Pancreas (tissue), 10 donors: ENCODE results near the gene PPP2R2D. TPM values are rescaled to one million over a fixed set of nuclear protein-coding genes. Genes with fewer than 3 reads are reported as not detected.

Source experiments
- ATAC-seq, 4 donors: fragments of 200-7000 bp; cut with Tn5 transposase; one replicate each; pipeline versions ENCODE4 v1.8.0 to v1.9.1; 2020; ENCODE audit warnings: mild to moderate bottlenecking in 4 of 4, moderate library complexity in 4 of 4
- DNase-seq, 6 donors: peaks; one replicate each; pipeline ENCODE4 v3.0.0-alpha.2; 2020
- FAIRE-seq: peaks from 2 replicates; lab custom pipeline; 2012; peaks lifted over from hg19 to GRCh38; lab: Jason Lieb, UNC
- H3K27ac ChIP-seq, 4 donors: fragments of 200-600 bp; sonication (generic); 1 replicate in 3 of 4; 2 replicates in 1 of 4; pipeline versions ENCODE4 v1.5.0 to v1.8.0; 2020
- H3K27me3 ChIP-seq, 4 donors: fragments of 200-600 bp; one replicate each; pipeline ENCODE4 v1.8.0; 2021
- H3K36me3 ChIP-seq, 3 donors: fragments of 200-600 bp; sonication (generic) in 1 of 3; one replicate each; pipeline versions ENCODE4 v1.5.0 to v1.8.0; 2020 to 2021
- H3K4me1 ChIP-seq, 3 donors: fragments of 200-600 bp; one replicate each; pipeline ENCODE4 v1.8.0; 2021
- H3K4me3 ChIP-seq, 4 donors: fragments of 200-600 bp; sonication (generic) in 2 of 4; one replicate each; pipeline versions ENCODE4 v1.5.0 to v1.8.0; 2020 to 2021
- H3K9me3 ChIP-seq, 4 donors: fragments of 200-600 bp; one replicate each; pipeline ENCODE4 v1.8.0; 2021
- WGBS, 2 donors: extraction: QIAGEN DNeasy Blood & Tissue Kit; methylation state at CpG; one replicate each; pipeline ENCODE4 v1.1.7; 2013; 5-methylcytosine and 5-hydroxymethylcytosine counted together
- intact Hi-C, 3 donors: fragments of 100-400 bp; cut with DNase I; formaldehyde crosslinking; loops; one replicate each; pipeline versions ENCODE4 v1.11.1 to v1.14.2; 2022
- polyA plus RNA-seq, 2 donors: library from polyadenylated mRNA; stranded (reverse); fragments of 200-250 nt; gene quantifications; one replicate each; pipeline ENCODE4 v1.2.3, GENCODE V29; 2013
- total RNA-seq, 6 donors: library from RNA; stranded (reverse); fragmentation: NEBNext Ultra II Directional in 4 of 6; extraction: Animal tissue kit (Norgen Biotek cat#: 25700) in 4 of 6; gene quantifications; one replicate each; pipeline versions ENCODE4 v1.2.1 to v1.2.4, GENCODE V29; 2021 to 2023
- TF ChIP-seq, protein P1 (sequence below), 4 donors: fragments of 200-600 bp; sonication (generic) in 3 of 4; IDR thresholded peaks; one replicate each; pipeline versions ENCODE4 v1.5.0 to v1.8.0; 2021; ENCODE audit warnings: antibody characterized with exemption in 4 of 4
- donor health status: healthy with polysubstance abuse.
- donor health status: DM: no; HTN: no; CAD: no; lungs with moderate emphysema.
- donor health status: DM: no; HTN: no; CAD: no.
- donor health status: control.
- donor health status: control.
- donor health status: Bipolar disorder and iron deficiency.
- donor health status: DM: yes; HTN: yes; CAD: no.
- donor health status: DM: no; HTN: no; CAD: no.
- donor health status: DM: no; HTN: no; CAD: no.
- donor health status: DM: yes; HTN: yes; CAD: no.

The PPP2R2D gene
- total and polyA plus RNA-seq, 8 donors, result 25.5 to 87.7 (median 35.3) TPM

DNA sequence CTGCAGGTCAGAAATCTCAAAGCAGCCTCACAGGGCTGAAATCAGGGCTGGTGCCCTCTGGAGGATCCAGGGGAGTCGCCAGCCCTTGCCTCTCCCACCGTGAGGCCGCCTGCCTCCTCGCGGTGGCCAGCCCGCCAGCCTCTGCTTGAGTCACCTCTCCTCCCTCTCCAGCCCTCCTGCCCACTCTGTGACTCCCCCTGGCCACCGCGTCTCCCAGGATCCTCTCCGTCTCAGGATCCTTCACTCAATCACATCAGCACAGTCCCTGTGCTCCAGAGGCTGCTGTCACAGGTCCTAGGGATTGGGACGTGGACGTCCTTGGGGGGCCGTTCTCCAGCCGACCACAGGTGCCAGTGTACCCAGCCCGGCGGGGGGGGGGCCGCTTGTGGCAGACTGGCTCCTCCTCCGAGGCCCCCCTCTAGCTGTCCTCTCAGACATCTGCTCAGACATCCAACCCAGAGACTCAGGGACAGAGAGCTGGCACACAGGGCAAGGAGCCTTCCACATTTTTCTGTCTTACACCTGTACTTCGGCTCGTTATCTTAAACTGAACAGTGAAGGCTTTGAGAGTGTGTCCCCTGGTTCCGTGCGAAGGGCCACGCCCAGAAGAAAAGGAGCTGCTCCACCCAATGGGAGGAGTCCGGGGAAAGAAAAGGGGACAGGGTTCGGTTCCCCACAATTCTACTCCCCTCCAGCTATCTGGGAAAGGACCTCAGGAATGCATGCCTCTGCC, 9.4 kb upstream of the PPP2R2D start:
- peak overlapping the region in 1 of 4 donors; percentile 9 for H3K4me3 ChIP-seq
- H3K27me3 ChIP-seq, result no peaks in the 10 kb centered on the region
- no peaks in the 10 kb centered on the region for H3K36me3 ChIP-seq
- H3K9me3 ChIP-seq, result no peaks in the 10 kb centered on the region
- TF ChIP-seq, protein P1, sequence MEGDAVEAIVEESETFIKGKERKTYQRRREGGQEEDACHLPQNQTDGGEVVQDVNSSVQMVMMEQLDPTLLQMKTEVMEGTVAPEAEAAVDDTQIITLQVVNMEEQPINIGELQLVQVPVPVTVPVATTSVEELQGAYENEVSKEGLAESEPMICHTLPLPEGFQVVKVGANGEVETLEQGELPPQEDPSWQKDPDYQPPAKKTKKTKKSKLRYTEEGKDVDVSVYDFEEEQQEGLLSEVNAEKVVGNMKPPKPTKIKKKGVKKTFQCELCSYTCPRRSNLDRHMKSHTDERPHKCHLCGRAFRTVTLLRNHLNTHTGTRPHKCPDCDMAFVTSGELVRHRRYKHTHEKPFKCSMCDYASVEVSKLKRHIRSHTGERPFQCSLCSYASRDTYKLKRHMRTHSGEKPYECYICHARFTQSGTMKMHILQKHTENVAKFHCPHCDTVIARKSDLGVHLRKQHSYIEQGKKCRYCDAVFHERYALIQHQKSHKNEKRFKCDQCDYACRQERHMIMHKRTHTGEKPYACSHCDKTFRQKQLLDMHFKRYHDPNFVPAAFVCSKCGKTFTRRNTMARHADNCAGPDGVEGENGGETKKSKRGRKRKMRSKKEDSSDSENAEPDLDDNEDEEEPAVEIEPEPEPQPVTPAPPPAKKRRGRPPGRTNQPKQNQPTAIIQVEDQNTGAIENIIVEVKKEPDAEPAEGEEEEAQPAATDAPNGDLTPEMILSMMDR (IDR thresholded peaks at IDR 0.05), result no peak
- WGBS, 2 donors, result 23 to 32% methylated on average over 24 of the region's 24 CpGs
- FAIRE-seq (no peak), ATAC-seq (peak; percentile 44 to 91 (median 80)), DNase-seq (peak in 1 of 6 donors; percentile 73)
- no peaks in the 10 kb centered on the region for H3K4me1 ChIP-seq
- intact Hi-C loops, result loop anchor here in 1 of 3 donors (5.0 kb wide), 1 partner anchor 131 kb away; no protein-coding TSS in a partner anchor
- H3K27ac ChIP-seq, result no peak overlapping the region

DNA sequence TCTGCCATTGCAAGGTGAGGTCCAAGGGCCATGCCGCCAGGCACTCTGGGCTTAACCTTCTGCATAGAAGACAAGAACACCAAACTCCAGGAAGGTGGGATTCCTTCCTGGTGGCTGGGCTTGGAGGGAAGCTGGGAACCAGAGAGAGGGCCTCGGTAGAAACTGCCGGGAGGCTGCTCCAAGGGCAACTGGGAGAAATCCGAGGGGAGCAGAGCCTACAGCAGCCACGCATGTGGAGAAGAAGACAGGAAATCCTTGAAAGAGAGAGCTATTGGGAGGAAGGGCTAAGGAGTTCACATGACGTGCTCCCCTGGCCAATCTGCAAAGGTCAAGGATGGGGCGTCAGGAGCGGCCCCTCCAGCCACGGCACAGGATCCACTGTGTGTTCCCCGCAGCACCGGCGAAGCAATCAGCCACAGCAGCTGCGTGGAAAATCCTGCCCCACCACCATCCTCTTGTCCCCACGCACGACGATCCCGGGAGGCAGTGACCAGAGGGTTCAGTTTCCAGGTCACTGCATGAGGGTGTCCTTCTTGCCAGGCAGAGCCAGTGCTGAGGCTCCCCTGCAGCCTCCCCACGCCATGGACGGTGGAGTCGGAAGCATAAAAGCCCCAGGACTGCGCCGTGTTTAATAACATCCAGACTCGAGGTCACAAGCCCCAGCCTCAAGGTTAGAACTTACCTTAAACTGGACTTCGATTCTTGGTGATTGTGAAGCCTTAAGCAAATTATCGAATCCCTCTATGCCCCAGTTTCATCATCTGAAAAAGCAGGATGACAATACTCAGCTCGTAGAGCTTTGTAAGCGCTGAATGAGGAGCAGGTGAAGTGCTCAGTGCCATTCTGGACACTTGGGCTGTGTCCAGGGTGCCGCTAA, 8.6 kb upstream of the PPP2R2D start:
- H3K27ac ChIP-seq, result no peak overlapping the region
- no peaks in the 10 kb centered on the region for H3K27me3 ChIP-seq
- TF ChIP-seq, protein P1 (IDR thresholded peaks at IDR 0.05), result no peak
- no peak for FAIRE-seq
- no peak for ATAC-seq
- no peaks in the 10 kb centered on the region for H3K36me3 ChIP-seq
- WGBS, 2 donors, result 71 to 73% methylated on average over 28 of the region's 28 CpGs
- no peak overlapping the region for H3K4me3 ChIP-seq
- no peak for DNase-seq
- no peaks in the 10 kb centered on the region for H3K4me1 ChIP-seq
- intact Hi-C loops, result loop anchor here in 1 of 3 donors (5.0 kb wide), 1 partner anchor 130 kb away; no protein-coding TSS in a partner anchor
- H3K9me3 ChIP-seq, result no peaks in the 10 kb centered on the region

DNA sequence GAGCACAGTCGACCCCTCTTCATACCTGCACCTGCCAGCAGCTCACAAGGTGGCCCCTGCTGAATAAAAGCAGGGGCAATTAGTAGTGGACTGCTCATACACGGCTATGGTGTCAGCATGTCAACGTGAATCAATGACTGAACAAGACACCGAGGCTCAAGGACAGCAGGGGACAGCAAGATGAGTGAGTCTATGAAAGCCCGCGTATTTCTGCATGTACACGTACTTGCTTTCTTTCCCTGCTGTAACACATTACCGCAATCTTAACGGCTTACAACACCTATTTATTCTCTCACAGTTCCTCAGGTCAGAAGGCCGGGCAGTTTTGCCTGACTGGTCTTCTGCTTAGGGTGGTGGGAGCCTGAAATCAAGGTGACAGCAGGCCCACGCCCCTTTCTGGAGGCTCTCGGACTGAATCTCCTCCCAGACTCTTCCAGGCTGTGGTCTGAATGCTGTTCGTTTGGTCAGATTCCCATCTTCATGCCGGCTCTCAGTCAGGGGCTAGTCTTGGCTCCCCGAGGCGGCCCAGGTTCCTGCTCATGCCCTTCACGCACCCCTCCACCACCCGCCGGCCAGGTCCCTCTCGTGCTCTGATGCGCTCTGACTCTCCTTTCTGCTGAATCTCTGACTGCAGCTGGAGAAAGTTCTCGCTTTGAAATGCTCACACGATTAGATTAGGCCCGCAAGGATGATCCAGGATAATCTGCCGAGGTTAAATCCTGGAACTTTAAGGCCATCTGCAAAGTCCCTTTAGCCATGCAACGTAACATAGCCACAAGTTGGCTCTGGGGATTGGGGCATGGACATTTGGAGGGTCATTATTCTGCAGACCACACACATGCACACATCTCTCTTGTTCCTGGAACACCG, 7.8 kb upstream of the PPP2R2D start:
- TF ChIP-seq, protein P1 (IDR thresholded peaks at IDR 0.05), result no peak
- no peak for FAIRE-seq
- intact Hi-C loops, result loop anchor here in 1 of 3 donors (5.0 kb wide), 1 partner anchor 129 kb away; no protein-coding TSS in a partner anchor
- ATAC-seq, result no peak
- Histone ChIP-seq H3K27ac (no peak overlapping the region), H3K4me1 (no peaks in the 10 kb centered on the region), H3K9me3 (no peaks in the 10 kb centered on the region), H3K4me3 (no peak overlapping the region), H3K27me3 (no peaks in the 10 kb centered on the region), H3K36me3 (no peaks in the 10 kb centered on the region)
- 82 to 86% methylated on average over 27 of the region's 27 CpGs for WGBS, 2 donors
- no peak for DNase-seq

DNA sequence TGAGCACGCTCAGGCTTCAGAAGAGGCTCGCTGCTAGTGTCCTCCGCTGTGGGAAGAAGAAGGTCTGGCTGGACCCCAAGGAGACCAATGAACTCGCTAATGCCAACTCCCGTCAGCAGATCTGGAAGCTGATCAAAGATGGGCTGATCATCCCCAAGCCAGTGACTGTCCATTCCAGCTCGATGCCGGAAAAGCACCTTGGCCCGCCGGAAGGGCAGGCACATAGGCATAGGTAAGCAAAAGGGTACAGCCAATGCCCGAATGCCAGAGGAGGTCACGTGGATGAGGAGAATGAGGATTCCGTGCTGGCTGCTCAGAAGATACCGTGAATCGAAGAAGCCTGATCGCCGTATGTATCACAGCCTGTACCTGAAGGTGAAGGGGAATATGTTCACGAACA, 5.7 kb upstream of the PPP2R2D start:
- 92 to 95% methylated on average over 17 of the region's 17 CpGs for WGBS, 2 donors
- FAIRE-seq (no peak), ATAC-seq (no peak), DNase-seq (peak in 1 of 6 donors; percentile 41)
- H3K36me3 ChIP-seq, result no peaks in the 10 kb centered on the region
- H3K4me3 ChIP-seq, result no peak overlapping the region
- TF ChIP-seq, protein P1 (IDR thresholded peaks at IDR 0.05), result no peak
- H3K4me1 ChIP-seq, result no peaks in the 10 kb centered on the region
- H3K27ac ChIP-seq, result no peak overlapping the region
- intact Hi-C loops, result no loop called here
- no peaks in the 10 kb centered on the region for H3K27me3 ChIP-seq
- H3K9me3 ChIP-seq, result no peaks in the 10 kb centered on the region
